Fibroblast of lung (primary cell): Measurements from ENCODE around the gene TMEM266. TPM values are rescaled to one million over a fixed set of nuclear protein-coding genes. Genes with fewer than 3 reads are reported as not detected.
A peak's percentile ranks its signal among the peaks of the same experiment; 100 is the strongest.

ENCODE experiments used
- DNase-seq, 2 donors: peaks; one replicate each; pipeline versions ENCODE4 v3.0.0 to v3.0.0-alpha.2; 2010; ENCODE audit warnings: low read depth in 2 of 2
- H2AFZ ChIP-seq: 2 replicates; pipeline ENCODE4 v1.5.1; 2012; ENCODE audit warnings: low read length, control low read depth, inconsistent platforms
- H3K27ac ChIP-seq: 2 replicates; pipeline ENCODE4 v1.5.1; 2011; ENCODE audit warnings: low read length, control low read depth; ENCODE audit not compliant: insufficient read depth
- H3K27me3 ChIP-seq: 2 replicates; pipeline ENCODE4 v1.5.1; 2011; ENCODE audit warnings: mild to moderate bottlenecking, low read length; ENCODE audit not compliant: control insufficient read depth, insufficient read depth
- H3K36me3 ChIP-seq: 2 replicates; pipeline ENCODE4 v1.5.1; 2011; ENCODE audit warnings: low read length; ENCODE audit not compliant: control insufficient read depth, insufficient read depth
- H3K4me1 ChIP-seq: 2 replicates; pipeline ENCODE4 v1.5.1; 2011; ENCODE audit warnings: low read length; ENCODE audit not compliant: control insufficient read depth, insufficient read depth; ENCODE audit errors: extremely low read depth
- H3K4me2 ChIP-seq: 2 replicates; pipeline ENCODE4 v1.5.1; 2011; ENCODE audit warnings: low read length, control low read depth; ENCODE audit not compliant: insufficient read depth; ENCODE audit errors: extremely low read depth
- H3K4me3 ChIP-seq, 4 experiments: fragments of 200-600 bp in 1 of 4; sonication (generic) in 1 of 4; replicated peaks in 1 of 4; 2 replicates each; pipeline ENCODE4 v1.5.1; 2011 to 2016; ENCODE audit warnings: low read length in 4 of 4, low read depth in 3 of 4, mild to moderate bottlenecking in 3 of 4, control low read depth in 2 of 4, inconsistent platforms in 1 of 4, mixed read lengths in 1 of 4; ENCODE audit not compliant: insufficient read depth in 1 of 4; ENCODE audit errors: control extremely low read depth in 1 of 4
- H3K79me2 ChIP-seq: 2 replicates; pipeline ENCODE4 v1.5.1; 2012; ENCODE audit warnings: mild to moderate bottlenecking, low read length, inconsistent platforms; ENCODE audit not compliant: control insufficient read depth, insufficient read depth
- H3K9ac ChIP-seq: 2 replicates; pipeline ENCODE4 v1.5.1; 2011; ENCODE audit warnings: mild to moderate bottlenecking, low read length, control low read depth; ENCODE audit not compliant: insufficient read depth
- H3K9me3 ChIP-seq: 2 replicates; pipeline ENCODE4 v1.5.1; 2012; ENCODE audit warnings: low read depth, low read length; ENCODE audit not compliant: control insufficient read depth, insufficient read depth
- H4K20me1 ChIP-seq: 2 replicates; pipeline ENCODE4 v1.5.1; 2011; ENCODE audit warnings: low read length; ENCODE audit not compliant: control insufficient read depth, insufficient read depth; ENCODE audit errors: extremely low read depth
- CTCF ChIP-seq, 2 donors: IDR thresholded peaks in 1 of 2; conservative IDR thresholded peaks in 1 of 2; 1 replicate in 1 of 2; 2 replicates in 1 of 2; pipeline ENCODE4 v1.5.1; 2011 to 2012; ENCODE audit warnings: low read length in 2 of 2, control low read depth in 1 of 2, inconsistent platforms in 1 of 2, low read depth in 1 of 2, mild to moderate bottlenecking in 1 of 2
- EZH2 ChIP-seq: IDR thresholded peaks from 2 replicates; pipeline ENCODE4 v1.5.1; 2012; ENCODE audit warnings: low read length, control low read depth, mild to moderate bottlenecking; ENCODE audit errors: missing control alignments
- polyA plus RNA-seq, 2 donors: library from polyadenylated mRNA; depleted of rRNA in 1 of 2; stranded (reverse) in 1 of 2; unstranded in 1 of 2; fragments of >200 nt; gene quantifications; 2 replicates each; pipeline ENCODE4 v1.2.1, GENCODE V29; 2011 to 2012; ENCODE audit warnings: missing spikeins in 1 of 2
- total RNA-seq: library from RNA; depleted of rRNA; stranded (reverse); fragments of >200 nt; gene quantifications from 2 replicates; pipeline ENCODE4 v1.2.1, GENCODE V29; 2014

Gene TMEM266
- total and polyA plus RNA-seq, 2 donors (not counting 1 experiment from before 2014, with no cell fraction given) = 0.09 to 0.33 TPM

- no peak overlapping the region for H3K27ac ChIP-seq
- H3K9ac ChIP-seq = no peak overlapping the region
- no peaks in the 10 kb centered on the region for H3K36me3 ChIP-seq
- no peaks in the 10 kb centered on the region for H3K4me1 ChIP-seq
- H3K27me3 ChIP-seq = no peaks in the 10 kb centered on the region
- H3K4me3 ChIP-seq = no peak overlapping the region
- DNase-seq = no peak
- H2AFZ ChIP-seq = no peak overlapping the region
- H3K4me2 ChIP-seq = no peak overlapping the region
- TF ChIP-seq EZH2 = no peak
- TF ChIP-seq CTCF (conservative IDR thresholded peaks at IDR 0.05 in 1 of 2, IDR thresholded peaks at IDR 0.05 in 1 of 2; ENCODE audit: low read depth in 1 of 2, low read length in 2 of 2) = no peak
- H3K79me2 ChIP-seq = no peaks in the 10 kb centered on the region
- H4K20me1 ChIP-seq = no peaks in the 10 kb centered on the region
- H3K9me3 ChIP-seq = no peaks in the 10 kb centered on the region
Observed at GRCh38 chr15:76105911-76106310, 46.1 kb downstream of the TMEM266 start.

- DNase-seq = peak in 1 of 2 donors; percentile 16
Observed at GRCh38 chr15:76107169-76107568, 47.4 kb downstream of the TMEM266 start.

GRCh38 chr15:76108021-76108723 lies 48.4 kb downstream of the TMEM266 start:
- Histone ChIP-seq H3K9ac (no peak overlapping the region), H3K9me3 (no peaks in the 10 kb centered on the region), H4K20me1 (no peaks in the 10 kb centered on the region), H3K27me3 (no peaks in the 10 kb centered on the region), H2AFZ (no peak overlapping the region), H3K4me1 (no peaks in the 10 kb centered on the region), H3K36me3 (no peaks in the 10 kb centered on the region), H3K4me2 (no peak overlapping the region), H3K4me3 (no peak overlapping the region), H3K79me2 (no peaks in the 10 kb centered on the region), H3K27ac (no peak overlapping the region)
- no peak for DNase-seq
- TF ChIP-seq CTCF (conservative IDR thresholded peaks at IDR 0.05 in 1 of 2, IDR thresholded peaks at IDR 0.05 in 1 of 2; ENCODE audit: low read depth in 1 of 2, low read length in 2 of 2) = no peak
- TF ChIP-seq EZH2 = no peak

More at GRCh38 chr15:76107169-76107568, 47.4 kb downstream of the TMEM266 start:
- Histone ChIP-seq H3K4me2 (no peak overlapping the region), H3K36me3 (no peaks in the 10 kb centered on the region), H3K79me2 (no peaks in the 10 kb centered on the region), H3K9ac (no peak overlapping the region), H3K4me3 (no peak overlapping the region), H3K27me3 (no peaks in the 10 kb centered on the region), H3K27ac (no peak overlapping the region), H3K4me1 (no peaks in the 10 kb centered on the region), H3K9me3 (no peaks in the 10 kb centered on the region), H4K20me1 (no peaks in the 10 kb centered on the region), H2AFZ (no peak overlapping the region)
- TF ChIP-seq EZH2 (no peak), CTCF (conservative IDR thresholded peaks at IDR 0.05 in 1 of 2, IDR thresholded peaks at IDR 0.05 in 1 of 2; ENCODE audit: low read depth in 1 of 2, low read length in 2 of 2) (no peak)
